Uterus (tissue), 2 donors: ENCODE measurements around the gene FCHO2.

Source experiments
- CTCF ChIP-seq, 4 experiments: fragments of 200-600 bp in 2 of 4; fragments of 450-650 bp in 2 of 4; sonication (generic) in 2 of 4; IDR thresholded peaks; one replicate each; pipeline ENCODE4 v1.5.1; 2016 to 2019; ENCODE audit warnings: antibody characterized with exemption in 4 of 4, mild to moderate bottlenecking in 2 of 4, moderate library complexity in 1 of 4
- POLR2A ChIP-seq, 2 donors: fragments of 450-650 bp; IDR thresholded peaks; one replicate each; pipeline ENCODE4 v1.6.1; 2016; ENCODE audit warnings: antibody characterized with exemption in 2 of 2, mild to moderate bottlenecking in 1 of 2, moderate library complexity in 1 of 2

- TF ChIP-seq CTCF (IDR thresholded peaks at IDR 0.05) (no peak), POLR2A (IDR thresholded peaks at IDR 0.05) (no peak)
Measured at GRCh38 chr5:73007051-73007450, 51.2 kb downstream of the FCHO2 start.
